A549 (cell line): ENCODE measurements around the gene PDCD6IP.
"Not testable (repeated sequence)": the region's sequence is repeated elsewhere in the genome, so short reads cannot be mapped to it uniquely, and the experiment has no call there.

Source experiments
- CEBPB ChIP-seq, 2 experiments: fragments of >200 bp in 1 of 2; sonication (Bioruptor Twin) in 1 of 2; formaldehyde crosslinking in 1 of 2; IDR thresholded peaks; 2 replicates each; pipeline ENCODE4 v1.6.1; 2012 to 2016
- EP300 ChIP-seq, 2 experiments: fragments of >200 bp; sonication (Bioruptor Twin); formaldehyde crosslinking; IDR thresholded peaks; 2 replicates in 1 of 2; 3 replicates in 1 of 2; pipeline ENCODE4 v1.6.1; 2016 to 2017
- MAZ ChIP-seq: fragments of 150-350 bp; IDR thresholded peaks from 2 replicates; pipeline ENCODE4 v1.6.1; 2014; ENCODE audit warnings: antibody characterized with exemption, low read depth, low read length, borderline replicate concordance
- POLR2A ChIP-seq: IDR thresholded peaks from 2 replicates; pipeline ENCODE4 v1.6.1; 2012; ENCODE audit warnings: mild to moderate bottlenecking, low read length
- TF ChIP-seq, protein P1 (sequence below): fragments of 200-600 bp; sonication (generic); IDR thresholded peaks from 2 replicates; pipeline ENCODE4 v1.6.1; 2016; ENCODE audit warnings: antibody characterized with exemption, mild to moderate bottlenecking, moderate library complexity
- TF ChIP-seq, protein P2 (sequence below): fragments of >200 bp; sonication (Bioruptor Twin); formaldehyde crosslinking; IDR thresholded peaks from 3 replicates; pipeline ENCODE4 v1.5.1; 2016
- TF ChIP-seq, protein P3 (sequence below): IDR thresholded peaks from 2 replicates; pipeline ENCODE4 v1.6.1; 2012
- TF ChIP-seq, protein P4 (sequence below): fragments of 450-650 bp; IDR thresholded peaks from 2 replicates; pipeline ENCODE4 v1.6.1; 2014; ENCODE audit warnings: antibody characterized with exemption
- TF ChIP-seq, protein P5 (sequence below): fragments of >200 bp; sonication (Bioruptor Twin); formaldehyde crosslinking; IDR thresholded peaks from 3 replicates; pipeline ENCODE4 v1.6.1; 2016
- TF ChIP-seq, protein P6 (sequence below): IDR thresholded peaks from 2 replicates; pipeline ENCODE4 v1.6.1; 2012

DNA sequence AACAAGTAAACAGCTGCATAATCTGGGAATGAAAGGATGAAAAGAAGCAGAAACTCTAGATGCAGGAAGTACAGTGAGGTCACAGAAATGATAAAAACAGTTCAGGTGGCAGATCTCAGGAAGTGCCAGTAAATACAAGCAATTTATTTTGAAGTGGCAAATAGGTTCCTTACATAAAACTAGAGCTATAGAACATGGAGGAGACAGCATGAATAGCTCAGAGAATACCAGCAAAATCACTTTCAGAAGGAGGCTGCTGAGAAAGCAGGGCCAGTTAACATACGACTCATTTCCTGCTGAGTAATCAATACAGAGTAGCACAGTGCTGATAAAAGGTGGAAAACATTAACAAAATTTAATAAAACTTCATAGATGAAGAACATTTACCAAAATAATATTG is 57.0 kb downstream of the PDCD6IP start:
- not testable (repeated sequence) for TF ChIP-seq MAZ; POLR2A; CEBPB (IDR thresholded peaks at IDR 0.05); EP300 (IDR thresholded peaks at IDR 0.05)
- TF ChIP-seq, protein P1, sequence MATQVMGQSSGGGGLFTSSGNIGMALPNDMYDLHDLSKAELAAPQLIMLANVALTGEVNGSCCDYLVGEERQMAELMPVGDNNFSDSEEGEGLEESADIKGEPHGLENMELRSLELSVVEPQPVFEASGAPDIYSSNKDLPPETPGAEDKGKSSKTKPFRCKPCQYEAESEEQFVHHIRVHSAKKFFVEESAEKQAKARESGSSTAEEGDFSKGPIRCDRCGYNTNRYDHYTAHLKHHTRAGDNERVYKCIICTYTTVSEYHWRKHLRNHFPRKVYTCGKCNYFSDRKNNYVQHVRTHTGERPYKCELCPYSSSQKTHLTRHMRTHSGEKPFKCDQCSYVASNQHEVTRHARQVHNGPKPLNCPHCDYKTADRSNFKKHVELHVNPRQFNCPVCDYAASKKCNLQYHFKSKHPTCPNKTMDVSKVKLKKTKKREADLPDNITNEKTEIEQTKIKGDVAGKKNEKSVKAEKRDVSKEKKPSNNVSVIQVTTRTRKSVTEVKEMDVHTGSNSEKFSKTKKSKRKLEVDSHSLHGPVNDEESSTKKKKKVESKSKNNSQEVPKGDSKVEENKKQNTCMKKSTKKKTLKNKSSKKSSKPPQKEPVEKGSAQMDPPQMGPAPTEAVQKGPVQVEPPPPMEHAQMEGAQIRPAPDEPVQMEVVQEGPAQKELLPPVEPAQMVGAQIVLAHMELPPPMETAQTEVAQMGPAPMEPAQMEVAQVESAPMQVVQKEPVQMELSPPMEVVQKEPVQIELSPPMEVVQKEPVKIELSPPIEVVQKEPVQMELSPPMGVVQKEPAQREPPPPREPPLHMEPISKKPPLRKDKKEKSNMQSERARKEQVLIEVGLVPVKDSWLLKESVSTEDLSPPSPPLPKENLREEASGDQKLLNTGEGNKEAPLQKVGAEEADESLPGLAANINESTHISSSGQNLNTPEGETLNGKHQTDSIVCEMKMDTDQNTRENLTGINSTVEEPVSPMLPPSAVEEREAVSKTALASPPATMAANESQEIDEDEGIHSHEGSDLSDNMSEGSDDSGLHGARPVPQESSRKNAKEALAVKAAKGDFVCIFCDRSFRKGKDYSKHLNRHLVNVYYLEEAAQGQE, result not testable (repeated sequence)
- TF ChIP-seq, protein P2, sequence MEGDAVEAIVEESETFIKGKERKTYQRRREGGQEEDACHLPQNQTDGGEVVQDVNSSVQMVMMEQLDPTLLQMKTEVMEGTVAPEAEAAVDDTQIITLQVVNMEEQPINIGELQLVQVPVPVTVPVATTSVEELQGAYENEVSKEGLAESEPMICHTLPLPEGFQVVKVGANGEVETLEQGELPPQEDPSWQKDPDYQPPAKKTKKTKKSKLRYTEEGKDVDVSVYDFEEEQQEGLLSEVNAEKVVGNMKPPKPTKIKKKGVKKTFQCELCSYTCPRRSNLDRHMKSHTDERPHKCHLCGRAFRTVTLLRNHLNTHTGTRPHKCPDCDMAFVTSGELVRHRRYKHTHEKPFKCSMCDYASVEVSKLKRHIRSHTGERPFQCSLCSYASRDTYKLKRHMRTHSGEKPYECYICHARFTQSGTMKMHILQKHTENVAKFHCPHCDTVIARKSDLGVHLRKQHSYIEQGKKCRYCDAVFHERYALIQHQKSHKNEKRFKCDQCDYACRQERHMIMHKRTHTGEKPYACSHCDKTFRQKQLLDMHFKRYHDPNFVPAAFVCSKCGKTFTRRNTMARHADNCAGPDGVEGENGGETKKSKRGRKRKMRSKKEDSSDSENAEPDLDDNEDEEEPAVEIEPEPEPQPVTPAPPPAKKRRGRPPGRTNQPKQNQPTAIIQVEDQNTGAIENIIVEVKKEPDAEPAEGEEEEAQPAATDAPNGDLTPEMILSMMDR, result not testable (repeated sequence)
- TF ChIP-seq, protein P3, sequence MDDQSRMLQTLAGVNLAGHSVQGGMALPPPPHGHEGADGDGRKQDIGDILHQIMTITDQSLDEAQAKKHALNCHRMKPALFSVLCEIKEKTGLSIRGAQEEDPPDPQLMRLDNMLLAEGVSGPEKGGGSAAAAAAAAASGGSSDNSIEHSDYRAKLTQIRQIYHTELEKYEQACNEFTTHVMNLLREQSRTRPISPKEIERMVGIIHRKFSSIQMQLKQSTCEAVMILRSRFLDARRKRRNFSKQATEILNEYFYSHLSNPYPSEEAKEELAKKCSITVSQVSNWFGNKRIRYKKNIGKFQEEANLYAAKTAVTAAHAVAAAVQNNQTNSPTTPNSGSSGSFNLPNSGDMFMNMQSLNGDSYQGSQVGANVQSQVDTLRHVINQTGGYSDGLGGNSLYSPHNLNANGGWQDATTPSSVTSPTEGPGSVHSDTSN, result not testable (repeated sequence)
- TF ChIP-seq, protein P4, sequence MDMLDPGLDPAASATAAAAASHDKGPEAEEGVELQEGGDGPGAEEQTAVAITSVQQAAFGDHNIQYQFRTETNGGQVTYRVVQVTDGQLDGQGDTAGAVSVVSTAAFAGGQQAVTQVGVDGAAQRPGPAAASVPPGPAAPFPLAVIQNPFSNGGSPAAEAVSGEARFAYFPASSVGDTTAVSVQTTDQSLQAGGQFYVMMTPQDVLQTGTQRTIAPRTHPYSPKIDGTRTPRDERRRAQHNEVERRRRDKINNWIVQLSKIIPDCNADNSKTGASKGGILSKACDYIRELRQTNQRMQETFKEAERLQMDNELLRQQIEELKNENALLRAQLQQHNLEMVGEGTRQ, result not testable (repeated sequence)
- TF ChIP-seq, protein P5, sequence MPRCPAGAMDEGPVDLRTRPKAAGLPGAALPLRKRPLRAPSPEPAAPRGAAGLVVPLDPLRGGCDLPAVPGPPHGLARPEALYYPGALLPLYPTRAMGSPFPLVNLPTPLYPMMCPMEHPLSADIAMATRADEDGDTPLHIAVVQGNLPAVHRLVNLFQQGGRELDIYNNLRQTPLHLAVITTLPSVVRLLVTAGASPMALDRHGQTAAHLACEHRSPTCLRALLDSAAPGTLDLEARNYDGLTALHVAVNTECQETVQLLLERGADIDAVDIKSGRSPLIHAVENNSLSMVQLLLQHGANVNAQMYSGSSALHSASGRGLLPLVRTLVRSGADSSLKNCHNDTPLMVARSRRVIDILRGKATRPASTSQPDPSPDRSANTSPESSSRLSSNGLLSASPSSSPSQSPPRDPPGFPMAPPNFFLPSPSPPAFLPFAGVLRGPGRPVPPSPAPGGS, result not testable (repeated sequence)
- TF ChIP-seq, protein P6, sequence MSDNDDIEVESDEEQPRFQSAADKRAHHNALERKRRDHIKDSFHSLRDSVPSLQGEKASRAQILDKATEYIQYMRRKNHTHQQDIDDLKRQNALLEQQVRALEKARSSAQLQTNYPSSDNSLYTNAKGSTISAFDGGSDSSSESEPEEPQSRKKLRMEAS, result not testable (repeated sequence)
